WTC11 (cell line): ENCODE data around the gene AGBL5. TPM values are rescaled to one million over a fixed set of nuclear protein-coding genes. Genes with fewer than 3 reads are reported as not detected.

Source experiments
- ATAC-seq: fragments of 200-7000 bp; cut with Tn5 transposase; 2 replicates; pipeline ENCODE4 v1.10.0; 2021; ENCODE audit warnings: mild to moderate bottlenecking, moderate library complexity
- CTCF ChIA-PET: fragments of 300-600 bp; sonication (Branson Sonifier 250); formaldehyde crosslinking; loops from one replicate; lab custom pipeline; 2021; ENCODE audit warnings: antibody characterized with exemption; lab: Charles Lee
- POLR2A ChIA-PET: fragments of 350-600 bp; sonication (Branson Sonifier 250); formaldehyde crosslinking; loops from one replicate; lab custom pipeline; 2021; ENCODE audit warnings: antibody characterized with exemption; lab: Charles Lee
- DNase-seq: peaks from one replicate; pipeline ENCODE4 v3.0.0; 2021; ENCODE audit warnings: low spot score
- H3K27ac Mint-ChIP-seq: 2 replicates; pipeline ENCODE4 v1.8.0; 2021; ENCODE audit warnings: mixed read lengths
- H3K27me3 Mint-ChIP-seq: 2 replicates; pipeline ENCODE4 v1.8.0; 2021; ENCODE audit warnings: low read depth, mild to moderate bottlenecking, moderate library complexity, mixed read lengths
- H3K36me3 Mint-ChIP-seq: 2 replicates; pipeline ENCODE4 v1.8.0; 2021; ENCODE audit warnings: mixed read lengths
- H3K4me1 Mint-ChIP-seq: 2 replicates; pipeline ENCODE4 v1.8.0; 2022; ENCODE audit warnings: mixed read lengths
- H3K4me3 Mint-ChIP-seq: 2 replicates; pipeline ENCODE4 v1.8.0; 2021; ENCODE audit warnings: mild to moderate bottlenecking, moderate library complexity, mixed read lengths
- H3K9me3 Mint-ChIP-seq: 2 replicates; pipeline ENCODE4 v1.8.0; 2021; ENCODE audit warnings: mixed read lengths
- ATF1 ChIP-seq: sonication (generic); formaldehyde crosslinking; IDR thresholded peaks from 2 replicates; pipeline ENCODE4 v1.8.1; 2023; ENCODE audit warnings: mild to moderate bottlenecking, moderate library complexity, missing genetic modification reagents
- FOXK1 ChIP-seq: sonication (generic); formaldehyde crosslinking; IDR thresholded peaks from 2 replicates; pipeline ENCODE4 v1.8.0; 2022; ENCODE audit warnings: mild to moderate bottlenecking, moderate library complexity, missing genetic modification reagents
- FOXP1 ChIP-seq: sonication (generic); formaldehyde crosslinking; IDR thresholded peaks from 2 replicates; pipeline ENCODE4 v1.8.0; 2022; ENCODE audit warnings: missing genetic modification reagents, mild to moderate bottlenecking, moderate library complexity, borderline replicate concordance
- HMGA2 ChIP-seq: fragments of 250-450 bp; sonication (Bioruptor Pico); IDR thresholded peaks from 2 replicates; pipeline ENCODE4 v1.4.0; 2021; ENCODE audit warnings: mild to moderate bottlenecking, moderate library complexity
- MLX ChIP-seq: sonication (generic); formaldehyde crosslinking; IDR thresholded peaks from 2 replicates; pipeline ENCODE4 v1.8.1; 2023; ENCODE audit warnings: mild to moderate bottlenecking, missing genetic modification reagents, moderate library complexity
- MYBL2 ChIP-seq: sonication (generic); formaldehyde crosslinking; IDR thresholded peaks from 2 replicates; pipeline ENCODE4 v1.8.1; 2023; ENCODE audit warnings: mild to moderate bottlenecking, moderate library complexity, missing genetic modification reagents
- NFATC4 ChIP-seq: fragments of 250-450 bp; sonication (Bioruptor Pico); IDR thresholded peaks from 2 replicates; pipeline ENCODE4 v1.9.0; 2021; ENCODE audit warnings: mild to moderate bottlenecking
- NR1H2 ChIP-seq: sonication (generic); formaldehyde crosslinking; IDR thresholded peaks from 2 replicates; pipeline ENCODE4 v1.9.0; 2021; ENCODE audit warnings: mild to moderate bottlenecking, moderate library complexity, missing genetic modification reagents
- NR3C1 ChIP-seq: sonication (generic); formaldehyde crosslinking; conservative IDR thresholded peaks from 2 replicates; pipeline ENCODE4 v1.8.1; 2023; ENCODE audit warnings: low read depth, mild to moderate bottlenecking, missing genetic modification reagents
- PREB ChIP-seq: sonication (generic); formaldehyde crosslinking; IDR thresholded peaks from 2 replicates; pipeline ENCODE4 v1.8.1; 2022; ENCODE audit warnings: mild to moderate bottlenecking, missing genetic modification reagents, moderate library complexity, borderline replicate concordance
- RELA ChIP-seq: sonication (generic); formaldehyde crosslinking; IDR thresholded peaks from 2 replicates; pipeline ENCODE4 v1.8.1; 2022; ENCODE audit warnings: missing genetic modification reagents, mild to moderate bottlenecking, borderline replicate concordance
- SMAD3 ChIP-seq: sonication (generic); formaldehyde crosslinking; IDR thresholded peaks from 2 replicates; pipeline ENCODE4 v1.8.0; 2022; ENCODE audit warnings: missing genetic modification reagents, mild to moderate bottlenecking, borderline replicate concordance
- SMAD4 ChIP-seq: sonication (generic); formaldehyde crosslinking; IDR thresholded peaks from 2 replicates; pipeline ENCODE4 v1.8.0; 2022; ENCODE audit warnings: mild to moderate bottlenecking, missing genetic modification reagents
- SOX15 ChIP-seq: fragments of 250-450 bp; sonication (Bioruptor Pico); IDR thresholded peaks from 2 replicates; pipeline ENCODE4 v1.9.0; 2021; ENCODE audit warnings: mild to moderate bottlenecking
- SP1 ChIP-seq: sonication (generic); formaldehyde crosslinking; conservative IDR thresholded peaks from 2 replicates; pipeline ENCODE4 v1.8.1; 2022; ENCODE audit warnings: missing genetic modification reagents
- ZNF121 ChIP-seq: sonication (generic); formaldehyde crosslinking; IDR thresholded peaks from 2 replicates; pipeline ENCODE4 v1.8.0; 2023; ENCODE audit warnings: missing genetic modification reagents
- ZNF232 ChIP-seq: sonication (generic); formaldehyde crosslinking; IDR thresholded peaks from 2 replicates; pipeline ENCODE4 v1.8.0; 2022; ENCODE audit warnings: mild to moderate bottlenecking, missing genetic modification reagents
- ZNF281 ChIP-seq: sonication (generic); formaldehyde crosslinking; IDR thresholded peaks from 2 replicates; pipeline ENCODE4 v1.8.0; 2023; ENCODE audit warnings: mild to moderate bottlenecking, missing genetic modification reagents
- ZNF396 ChIP-seq: fragments of 250-450 bp; sonication (Bioruptor Pico); IDR thresholded peaks from 2 replicates; pipeline ENCODE4 v1.8.0; 2021; ENCODE audit warnings: mild to moderate bottlenecking, moderate library complexity, borderline replicate concordance
- ZNF416 ChIP-seq: fragments of 250-450 bp; sonication (Bioruptor Pico); IDR thresholded peaks from 2 replicates; pipeline ENCODE4 v1.9.0; 2021; ENCODE audit warnings: mild to moderate bottlenecking, inconsistent platforms
- total RNA-seq: library from RNA; stranded (reverse); gene quantifications from 3 replicates; pipeline ENCODE4 v1.2.3, GENCODE V29; 2021
- TF ChIP-seq, protein P1 (sequence below): sonication (generic); formaldehyde crosslinking; IDR thresholded peaks from 2 replicates; pipeline ENCODE4 v1.8.1; 2022; ENCODE audit warnings: low read depth, missing genetic modification reagents, borderline replicate concordance
- TF ChIP-seq, protein P2 (sequence below): sonication (generic); formaldehyde crosslinking; IDR thresholded peaks from 2 replicates; pipeline ENCODE4 v1.8.0; 2022; ENCODE audit warnings: mild to moderate bottlenecking, missing genetic modification reagents

Gene AGBL5
- total RNA-seq, 1 experiment from 2014 or later: 43.0 TPM

GRCh38 chr2:27033253-27033852 lies 18.1 kb upstream of the AGBL5 start (continued):
- TF ChIP-seq ZNF281 (CRISPR knock-in tag) (no peak), SP1 (CRISPR knock-in tag) (no peak), SOX15 (no peak), FOXP1 (CRISPR knock-in tag) (no peak), ZNF416 (CRISPR knock-in tag) (no peak)

DNA sequence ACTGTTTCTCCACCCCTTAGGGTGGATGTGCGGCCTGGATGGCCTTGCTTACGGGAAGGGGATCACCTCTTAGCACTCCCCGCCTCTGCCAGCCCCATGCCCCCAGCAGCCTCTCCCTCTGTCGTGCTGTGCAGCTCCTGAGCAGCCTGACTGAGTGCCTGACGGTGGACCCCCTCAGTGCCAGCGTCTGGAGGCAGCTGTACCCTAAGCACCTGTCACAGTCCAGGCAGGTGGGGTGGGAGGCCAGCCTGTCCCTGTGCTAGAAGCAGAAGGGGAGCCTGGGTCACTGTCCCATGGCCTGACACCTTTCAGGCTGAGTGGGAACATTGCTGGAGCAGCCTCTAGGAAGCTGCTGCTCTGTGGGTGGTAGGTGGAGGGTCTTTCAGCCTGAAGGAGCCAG lies 13.5 kb upstream of the AGBL5 start:
- H3K27ac Mint-ChIP-seq: no peak overlapping the region
- TF ChIP-seq, protein P1, sequence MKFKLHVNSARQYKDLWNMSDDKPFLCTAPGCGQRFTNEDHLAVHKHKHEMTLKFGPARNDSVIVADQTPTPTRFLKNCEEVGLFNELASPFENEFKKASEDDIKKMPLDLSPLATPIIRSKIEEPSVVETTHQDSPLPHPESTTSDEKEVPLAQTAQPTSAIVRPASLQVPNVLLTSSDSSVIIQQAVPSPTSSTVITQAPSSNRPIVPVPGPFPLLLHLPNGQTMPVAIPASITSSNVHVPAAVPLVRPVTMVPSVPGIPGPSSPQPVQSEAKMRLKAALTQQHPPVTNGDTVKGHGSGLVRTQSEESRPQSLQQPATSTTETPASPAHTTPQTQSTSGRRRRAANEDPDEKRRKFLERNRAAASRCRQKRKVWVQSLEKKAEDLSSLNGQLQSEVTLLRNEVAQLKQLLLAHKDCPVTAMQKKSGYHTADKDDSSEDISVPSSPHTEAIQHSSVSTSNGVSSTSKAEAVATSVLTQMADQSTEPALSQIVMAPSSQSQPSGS: no peak
- TF ChIP-seq ATF1 (CRISPR knock-in tag) (no peak), SMAD3 (no peak), NFATC4 (no peak), RELA (no peak), FOXK1 (CRISPR knock-in tag) (no peak), MLX (CRISPR knock-in tag) (no peak), HMGA2 (CRISPR knock-in tag) (no peak), ZNF232 (CRISPR knock-in tag) (no peak), ZNF396 (no peak)
- TF ChIP-seq, all 79 proteins: peak for 0
- ATAC-seq: no peak
- Mint-ChIP-seq H3K4me3 (no peak overlapping the region), H3K27me3 (no peaks in the 10 kb centered on the region), H3K9me3 (no peaks in the 10 kb centered on the region), H3K36me3 (peaks cover 50% of the 10 kb centered on the region), H3K4me1 (peaks cover 11% of the 10 kb centered on the region)
- ChIA-PET CTCF (interaction anchor here (2.4 to 2.8 kb wide), 2 partner anchors 13 to 76 kb away, joined by 10 read pairs; no protein-coding TSS in a partner anchor), POLR2A (interaction anchor here (1.4 kb wide), 1 partner anchor 33 kb away, joined by 3 read pairs; the partner anchor contains the start of gene OST4)
- DNase-seq: no peak

DNA sequence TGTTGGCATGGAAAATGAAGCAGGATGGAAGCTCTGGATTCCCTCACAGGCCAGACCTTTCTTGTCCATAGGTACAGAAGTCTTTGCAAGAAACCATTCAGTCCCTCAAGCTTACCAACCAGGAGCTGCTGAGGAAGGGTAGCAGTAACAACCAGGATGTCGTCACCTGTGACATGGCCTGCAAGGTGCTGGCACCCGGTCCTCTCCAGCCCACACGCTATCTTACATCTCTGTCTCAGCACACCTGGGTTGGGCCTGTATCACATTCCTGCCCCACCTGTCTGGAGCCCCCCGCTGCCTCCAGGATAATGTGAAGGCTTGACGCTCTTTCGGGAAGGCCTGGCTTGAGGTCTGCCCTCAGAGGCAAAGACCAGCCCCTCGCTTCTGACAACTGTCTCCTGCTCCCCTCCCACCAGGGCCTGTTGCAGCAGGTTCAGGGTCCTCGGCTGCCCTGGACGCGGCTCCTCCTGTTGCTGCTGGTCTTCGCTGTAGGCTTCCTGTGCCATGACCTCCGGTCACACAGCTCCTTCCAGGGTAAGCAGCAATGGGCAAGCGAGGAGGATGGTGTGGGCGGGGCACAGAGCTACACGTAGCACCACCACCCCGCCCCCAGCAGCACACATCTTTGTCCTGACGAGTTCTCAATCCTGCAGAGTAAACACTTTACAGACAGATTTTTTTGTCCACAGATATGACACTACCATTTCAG lies 12.7 kb upstream of the AGBL5 start:
- ChIA-PET CTCF (interaction anchor here (1.2 to 2.8 kb wide), 5 partner anchors 11 to 77 kb away, joined by 4 to 14 read pairs (median 10); no protein-coding TSS in a partner anchor), POLR2A (interaction anchor here (1.4 kb wide), 1 partner anchor 33 kb away, joined by 3 read pairs; the partner anchor contains the start of gene OST4)
- ATAC-seq (peak; percentile 32), DNase-seq (no peak)
- Mint-ChIP-seq H3K36me3 (peaks cover 50% of the 10 kb centered on the region), H3K4me1 (peaks cover 5% of the 10 kb centered on the region), H3K27me3 (no peaks in the 10 kb centered on the region), H3K9me3 (no peaks in the 10 kb centered on the region), H3K27ac (no peak overlapping the region), H3K4me3 (no peak overlapping the region)
- TF ChIP-seq ZNF121 (CRISPR knock-in tag) (no peak), PREB (CRISPR knock-in tag) (no peak), NR3C1 (CRISPR knock-in tag) (no peak), MLX (CRISPR knock-in tag) (no peak), ZNF416 (CRISPR knock-in tag) (no peak), ATF1 (CRISPR knock-in tag) (no peak), SMAD4 (no peak), NR1H2 (CRISPR knock-in tag) (no peak), MYBL2 (CRISPR knock-in tag) (no peak)
- TF ChIP-seq, protein P2, sequence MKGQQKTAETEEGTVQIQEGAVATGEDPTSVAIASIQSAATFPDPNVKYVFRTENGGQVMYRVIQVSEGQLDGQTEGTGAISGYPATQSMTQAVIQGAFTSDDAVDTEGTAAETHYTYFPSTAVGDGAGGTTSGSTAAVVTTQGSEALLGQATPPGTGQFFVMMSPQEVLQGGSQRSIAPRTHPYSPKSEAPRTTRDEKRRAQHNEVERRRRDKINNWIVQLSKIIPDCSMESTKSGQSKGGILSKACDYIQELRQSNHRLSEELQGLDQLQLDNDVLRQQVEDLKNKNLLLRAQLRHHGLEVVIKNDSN (CRISPR knock-in tag): no peak
